ENCODE measurements around the gene BNIP3. TPM values are rescaled to one million over a fixed set of nuclear protein-coding genes. Genes with fewer than 3 reads are reported as not detected.

BNIP3 gene
- polyA plus RNA-seq, 3 donors = 3.2 to 7.2 (median 4.6) TPM

DNA sequence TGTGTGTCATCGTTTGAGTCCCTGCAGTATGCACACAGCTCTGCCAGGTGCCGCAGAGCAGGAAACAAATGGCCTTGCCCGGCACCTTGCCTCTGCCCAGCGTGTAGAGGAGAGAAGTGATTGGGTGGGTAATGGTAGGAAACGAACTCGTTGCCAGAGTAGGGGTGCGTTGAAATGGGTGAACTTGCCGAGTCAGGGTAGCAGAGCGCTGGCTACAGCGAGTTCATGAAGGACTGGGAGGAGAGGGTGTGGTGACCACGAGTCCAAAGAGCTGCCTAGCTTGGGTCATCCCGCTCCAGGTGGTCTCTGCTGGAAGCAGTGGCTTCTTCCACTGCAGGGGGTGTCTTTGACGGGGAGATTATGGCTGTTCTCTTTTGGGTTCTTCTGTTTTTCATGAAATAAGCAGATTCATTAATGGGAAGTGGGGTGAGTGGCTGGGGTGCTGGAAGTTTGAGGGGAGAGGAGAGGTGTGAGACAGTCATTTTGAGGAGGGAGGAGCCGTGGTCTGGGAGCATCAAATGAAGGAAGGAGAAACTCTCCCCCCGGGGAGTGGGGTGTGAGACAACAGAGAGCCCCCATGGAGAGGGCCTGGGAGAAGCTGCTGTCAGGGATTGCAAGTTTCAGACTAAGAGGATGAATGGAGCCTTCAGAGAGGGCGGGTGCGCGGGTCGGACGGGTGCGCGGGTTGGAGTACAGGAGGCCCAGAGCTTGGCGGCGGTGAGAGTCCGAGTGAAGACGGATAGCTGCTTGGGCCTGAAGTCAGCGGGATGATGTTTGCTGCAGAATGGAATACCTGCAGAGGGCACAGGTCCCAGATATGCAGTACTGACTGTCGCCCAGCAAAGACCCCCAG is 54.8 kb downstream of the BNIP3 start:
- H3K4me1 ChIP-seq (ENCODE audit: control insufficient read depth in 1 of 2, insufficient read depth in 2 of 2, low read length in 2 of 2) = peaks cover 5 to 23% of the 10 kb centered on the region in 2 donors

DNA sequence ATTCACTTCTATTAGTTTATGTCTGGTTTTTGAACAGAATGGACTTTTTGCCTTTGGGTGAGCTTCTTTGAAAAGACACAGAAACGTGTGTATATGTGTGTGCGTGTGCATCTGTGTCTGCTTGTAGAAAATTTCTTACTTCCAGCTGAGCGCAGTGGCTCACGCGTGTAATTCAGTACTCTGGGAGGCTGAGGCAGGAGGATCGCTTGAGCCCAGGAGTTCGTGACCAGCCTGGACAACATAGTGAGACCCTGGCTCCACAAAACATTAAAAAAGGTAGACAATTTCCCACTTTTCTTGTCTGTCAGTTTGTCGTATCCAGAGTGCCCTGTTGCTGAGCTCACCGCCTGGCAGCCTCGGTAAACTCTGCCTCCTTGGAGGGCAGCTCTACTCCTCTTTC is 55.5 kb downstream of the BNIP3 start:
- no peak overlapping the region for H2AFZ ChIP-seq (ENCODE audit: insufficient read depth, low read depth, low read length, poor library complexity, severe bottlenecking)
- no peaks in the 10 kb centered on the region for H3K27me3 ChIP-seq (ENCODE audit: control insufficient read depth in 2 of 2, insufficient read depth in 2 of 2, low read length in 2 of 2)
- H3K4me1 ChIP-seq (ENCODE audit: control insufficient read depth in 1 of 2, insufficient read depth in 2 of 2, low read length in 2 of 2) = peaks cover 5 to 23% of the 10 kb centered on the region in 2 donors
- DNase-seq = no peak
- WGBS (ENCODE audit: insufficient coverage) = 100% methylated on average over 5 of the region's 10 CpGs
- peaks cover 2 to 17% of the 10 kb centered on the region in 2 donors for H3K36me3 ChIP-seq (replicated peaks in 1 of 2; ENCODE audit: control insufficient read depth in 1 of 2, insufficient read depth in 2 of 2, low read length in 2 of 2)
- TF ChIP-seq, protein P1, sequence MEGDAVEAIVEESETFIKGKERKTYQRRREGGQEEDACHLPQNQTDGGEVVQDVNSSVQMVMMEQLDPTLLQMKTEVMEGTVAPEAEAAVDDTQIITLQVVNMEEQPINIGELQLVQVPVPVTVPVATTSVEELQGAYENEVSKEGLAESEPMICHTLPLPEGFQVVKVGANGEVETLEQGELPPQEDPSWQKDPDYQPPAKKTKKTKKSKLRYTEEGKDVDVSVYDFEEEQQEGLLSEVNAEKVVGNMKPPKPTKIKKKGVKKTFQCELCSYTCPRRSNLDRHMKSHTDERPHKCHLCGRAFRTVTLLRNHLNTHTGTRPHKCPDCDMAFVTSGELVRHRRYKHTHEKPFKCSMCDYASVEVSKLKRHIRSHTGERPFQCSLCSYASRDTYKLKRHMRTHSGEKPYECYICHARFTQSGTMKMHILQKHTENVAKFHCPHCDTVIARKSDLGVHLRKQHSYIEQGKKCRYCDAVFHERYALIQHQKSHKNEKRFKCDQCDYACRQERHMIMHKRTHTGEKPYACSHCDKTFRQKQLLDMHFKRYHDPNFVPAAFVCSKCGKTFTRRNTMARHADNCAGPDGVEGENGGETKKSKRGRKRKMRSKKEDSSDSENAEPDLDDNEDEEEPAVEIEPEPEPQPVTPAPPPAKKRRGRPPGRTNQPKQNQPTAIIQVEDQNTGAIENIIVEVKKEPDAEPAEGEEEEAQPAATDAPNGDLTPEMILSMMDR (IDR thresholded peaks at IDR 0.05) = no peak
- peaks cover 100% of the 10 kb centered on the region for H4K20me1 ChIP-seq (ENCODE audit: insufficient read depth, low read length)
- H3K9ac ChIP-seq (ENCODE audit: insufficient read depth, low read length, poor library complexity, severe bottlenecking) = no peak overlapping the region
- Mint-ChIP-seq H3K4me1 (peaks cover 39% of the 10 kb centered on the region), H3K27me3 (ENCODE audit: low read depth in 3 of 3) (no peaks in the 10 kb centered on the region), H3K36me3 (peaks cover 20 to 23% of the 10 kb centered on the region in 2 donors), H3K4me3 (no peak overlapping the region), H3K27ac (no peak overlapping the region), H3K9me3 (peaks cover 0 to 12% (median 4%) of the 10 kb centered on the region in 7 donors)
- H3K27ac ChIP-seq (ENCODE audit: low read depth in 1 of 2, low read length in 2 of 2) = no peak overlapping the region
- peaks cover 98% of the 10 kb centered on the region for H3K79me2 ChIP-seq (ENCODE audit: insufficient read depth, low read length)
- intact Hi-C loops (cut with micrococcal nuclease) = no loop called here
- H3K9me3 ChIP-seq (replicated peaks in 1 of 2; ENCODE audit: control insufficient read depth in 1 of 2, insufficient read depth in 1 of 2, low read length in 2 of 2) = peaks cover 5 to 8% of the 10 kb centered on the region in 2 donors
- H3K4me3 ChIP-seq (replicated peaks in 1 of 3; ENCODE audit: low read depth in 2 of 3, low read length in 3 of 3) = no peak overlapping the region
- H3K4me2 ChIP-seq (replicated peaks; ENCODE audit: extremely low read depth, low read length, poor library complexity, severe bottlenecking) = no peak overlapping the region

More for the DNA sequence above, 54.8 kb downstream of the BNIP3 start:
- peaks cover 100% of the 10 kb centered on the region for H4K20me1 ChIP-seq (ENCODE audit: insufficient read depth, low read length)
- no peak for DNase-seq
- H3K9ac ChIP-seq (ENCODE audit: insufficient read depth, low read length, poor library complexity, severe bottlenecking) = no peak overlapping the region
- TF ChIP-seq, protein P1 (IDR thresholded peaks at IDR 0.05) = no peak
- 93% methylated on average over 25 of the region's 28 CpGs for WGBS (ENCODE audit: insufficient coverage)
- H3K36me3 ChIP-seq (replicated peaks in 1 of 2; ENCODE audit: control insufficient read depth in 1 of 2, insufficient read depth in 2 of 2, low read length in 2 of 2) = peaks cover 2 to 17% of the 10 kb centered on the region in 2 donors
- H3K4me3 Mint-ChIP-seq = peak overlapping the region in 1 of 2 donors; percentile 8
- peaks cover 39% of the 10 kb centered on the region for H3K4me1 Mint-ChIP-seq
- H3K9me3 ChIP-seq (replicated peaks in 1 of 2; ENCODE audit: control insufficient read depth in 1 of 2, insufficient read depth in 1 of 2, low read length in 2 of 2) = peaks cover 5 to 8% of the 10 kb centered on the region in 2 donors
- H3K9me3 Mint-ChIP-seq = peaks cover 0 to 12% (median 4%) of the 10 kb centered on the region in 7 donors
- no peak overlapping the region for H3K4me3 ChIP-seq (replicated peaks in 1 of 3; ENCODE audit: low read depth in 2 of 3, low read length in 3 of 3)
- H3K27me3 Mint-ChIP-seq (ENCODE audit: low read depth in 3 of 3) = no peaks in the 10 kb centered on the region
- intact Hi-C loops (cut with micrococcal nuclease) = no loop called here
- H2AFZ ChIP-seq (ENCODE audit: insufficient read depth, low read depth, low read length, poor library complexity, severe bottlenecking) = no peak overlapping the region
- H3K4me2 ChIP-seq (replicated peaks; ENCODE audit: extremely low read depth, low read length, poor library complexity, severe bottlenecking) = no peak overlapping the region
- peaks cover 20 to 23% of the 10 kb centered on the region in 2 donors for H3K36me3 Mint-ChIP-seq
- H3K79me2 ChIP-seq (ENCODE audit: insufficient read depth, low read length) = peaks cover 98% of the 10 kb centered on the region
- peak overlapping the region in 3 of 7 donors; percentile 34 to 37 (median 37) for H3K27ac Mint-ChIP-seq
- no peak overlapping the region for H3K27ac ChIP-seq (ENCODE audit: low read depth in 1 of 2, low read length in 2 of 2)
- no peaks in the 10 kb centered on the region for H3K27me3 ChIP-seq (ENCODE audit: control insufficient read depth in 2 of 2, insufficient read depth in 2 of 2, low read length in 2 of 2)

All from CD14-positive monocyte (primary cell).